Right renal cortex interstitium (tissue), 3 donors: ENCODE data around the gene PPFIA1. TPM values are rescaled to one million over a fixed set of nuclear protein-coding genes. Genes with fewer than 3 reads are reported as not detected.
"Not testable (repeated sequence)": the region's sequence is repeated elsewhere in the genome, so short reads cannot be mapped to it uniquely, and the experiment has no call there.

Experiments used
- DNase-seq, 3 donors: peaks; one replicate each; pipeline ENCODE4 v3.0.0-alpha.2; 2013; ENCODE audit warnings: low read depth in 3 of 3, low spot score in 2 of 3
- polyA plus RNA-seq, 3 donors: library from polyadenylated mRNA; unstranded; fragments of 120-200 nt; gene quantifications; one replicate each; pipeline ENCODE4 v1.2.1, GENCODE V29; 2013; ENCODE audit not compliant: insufficient read length in 3 of 3

PPFIA1 gene
- polyA plus RNA-seq, 3 donors: 40.2 to 44.4 (median 42.1) TPM

- no peak for DNase-seq
These were observed 137.3 kb downstream of the PPFIA1 start for GRCh38 chr11:70407814-70408213.

- not testable (repeated sequence) for DNase-seq
These were observed 137.8 kb downstream of the PPFIA1 start for GRCh38 chr11:70408326-70408725.

GRCh38 chr11:70409437-70409836, 138.9 kb downstream of the PPFIA1 start:
- no peak for DNase-seq

- DNase-seq: no peak
These were observed 139.4 kb downstream of the PPFIA1 start for GRCh38 chr11:70409871-70410270.

- DNase-seq: no peak
These were observed 140.1 kb downstream of the PPFIA1 start for GRCh38 chr11:70410276-70411205.

- DNase-seq: no peak
These were observed 141.4 kb downstream of the PPFIA1 start for GRCh38 chr11:70411713-70412452.

- no peak for DNase-seq
These were observed 142.7 kb downstream of the PPFIA1 start for GRCh38 chr11:70413151-70413550.

- no peak for DNase-seq
These were observed 144.0 kb downstream of the PPFIA1 start for GRCh38 chr11:70414341-70415100.

GRCh38 chr11:70415191-70415590, 144.7 kb downstream of the PPFIA1 start:
- no peak for DNase-seq

GRCh38 chr11:70415642-70416395, 145.3 kb downstream of the PPFIA1 start:
- no peak for DNase-seq

- no peak for DNase-seq
These were observed 146.4 kb downstream of the PPFIA1 start for GRCh38 chr11:70416881-70417280.

- DNase-seq: no peak
These were observed 147.6 kb downstream of the PPFIA1 start for GRCh38 chr11:70418130-70418529.

GRCh38 chr11:70419307-70420007, 149.0 kb downstream of the PPFIA1 start:
- no peak for DNase-seq

GRCh38 chr11:70420008-70420464, 149.5 kb downstream of the PPFIA1 start:
- DNase-seq: no peak

GRCh38 chr11:70420496-70420895, 150.0 kb downstream of the PPFIA1 start:
- DNase-seq: no peak

GRCh38 chr11:70421123-70421522, 150.6 kb downstream of the PPFIA1 start:
- no peak for DNase-seq

GRCh38 chr11:70422692-70423522, 152.4 kb downstream of the PPFIA1 start:
- no peak for DNase-seq
